Right lobe of liver (tissue), 4 donors: ENCODE measurements around the gene SHROOM1.

Source experiments
- CTCF ChIP-seq, 4 donors: fragments of 200-600 bp in 3 of 4; fragments of 450-650 bp in 1 of 4; IDR thresholded peaks; one replicate each; pipeline versions ENCODE4 v1.5.1 to v1.8.0; 2016 to 2022; ENCODE audit warnings: antibody characterized with exemption in 4 of 4, mild to moderate bottlenecking in 2 of 4
- POLR2A ChIP-seq: fragments of 450-650 bp; IDR thresholded peaks from one replicate; pipeline ENCODE4 v1.6.1; 2017; ENCODE audit warnings: antibody characterized with exemption, mild to moderate bottlenecking
- donor health status: DM: no; HTN: no; CAD: no.
- donor health status: DM: no; HTN: no; CAD: no.
- donor health status: DM: no; HTN: yes; CAD: no.

DNA sequence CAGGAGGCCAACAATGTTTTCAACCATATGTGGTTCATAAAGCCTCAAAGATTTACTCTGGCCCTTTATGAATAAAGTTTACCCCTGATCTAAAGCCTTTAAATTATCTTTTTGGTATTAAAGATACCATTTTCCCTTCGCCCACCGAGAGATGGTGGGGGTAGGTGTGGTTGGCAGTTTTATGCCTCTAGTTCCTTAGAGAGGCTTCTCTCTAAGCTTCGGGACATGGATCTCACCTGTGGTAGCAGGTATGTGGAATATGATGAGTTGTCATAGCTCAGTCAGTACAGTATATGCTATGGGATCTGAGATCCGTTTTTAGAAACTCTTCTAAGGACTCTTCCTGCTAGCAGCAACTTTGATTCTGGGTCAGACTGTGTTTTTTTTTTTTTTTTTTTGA is 38.3 kb upstream of the SHROOM1 start:
- TF ChIP-seq CTCF (IDR thresholded peaks at IDR 0.05), result no peak
- no peak for TF ChIP-seq POLR2A
